ENCODE data around the gene RNF113B. TPM values are rescaled to one million over a fixed set of nuclear protein-coding genes. Genes with fewer than 3 reads are reported as not detected.

Gene RNF113B
- total and polyA plus RNA-seq, 2 of the 4 experiments (the other 2 are of a cell fraction): not detected

- Histone ChIP-seq H3K9ac (ENCODE audit: low read depth, low read length) (no peak overlapping the region), H2AK9ac (replicated peaks; ENCODE audit: low read depth, low read length, poor library complexity) (no peak overlapping the region), H3K79me1 (ENCODE audit: low read depth in 1 of 2, low read length in 2 of 2) (peaks cover 50 to 93% of the 10 kb centered on the region in 2 experiments), H3K4me1 (ENCODE audit: control insufficient read depth, insufficient read depth, low read length) (peaks cover 42% of the 10 kb centered on the region), H2BK20ac (ENCODE audit: low read depth, low read length) (no peak overlapping the region; the same call in 1 of the 2 replicates), H3K9me1 (ENCODE audit: insufficient read depth, low read length) (peaks cover 42% of the 10 kb centered on the region), H2BK15ac (ENCODE audit: low read depth, low read length) (no peak overlapping the region), H3K18ac (ENCODE audit: low read depth, low read length) (no peak overlapping the region; the same call in 1 of the 2 replicates), H4K8ac (ENCODE audit: low read depth in 2 of 2, low read length in 2 of 2) (no peak overlapping the region), H3K23ac (ENCODE audit: low read depth, low read length) (no peak overlapping the region), H3K14ac (replicated peaks; ENCODE audit: low read depth, low read length) (no peak overlapping the region), H3K27ac (ENCODE audit: insufficient read depth, low read length) (0 out of 2 replicates have a peak overlapping the region, but pooled peaks have one; percentile 27), H2AK5ac (ENCODE audit: low read depth, low read length) (no peak overlapping the region), H2BK5ac (ENCODE audit: low read depth, low read length, poor library complexity, severe bottlenecking) (no peak overlapping the region), H3K9me3 (ENCODE audit: control insufficient read depth, insufficient read depth, low read length) (no peaks in the 10 kb centered on the region), H4K5ac (ENCODE audit: low read depth, low read length) (no peak overlapping the region), H3K27me3 (ENCODE audit: control insufficient read depth, insufficient read depth, low read length) (no peaks in the 10 kb centered on the region), H3K4me3 (ENCODE audit: insufficient read depth, low read depth, low read length) (no peak overlapping the region), H3K4ac (ENCODE audit: low read depth, low read length) (no peak overlapping the region), H4K20me1 (ENCODE audit: insufficient read depth, low read length) (peaks cover 18% of the 10 kb centered on the region; the same call in 1 of the 2 replicates), H4K91ac (ENCODE audit: insufficient read depth, low read depth, low read length) (no peak overlapping the region), H3K36me3 (ENCODE audit: control insufficient read depth, insufficient read depth, low read length) (peaks cover 19% of the 10 kb centered on the region), H3K4me2 (ENCODE audit: low read depth, low read length) (no peak overlapping the region), H2AFZ (replicated peaks; ENCODE audit: low read length, poor library complexity) (no peak overlapping the region), H2BK120ac (ENCODE audit: low read depth, low read length) (no peak overlapping the region), H3K56ac (ENCODE audit: extremely low read depth, insufficient read depth, low read length) (no peak overlapping the region)
- intact Hi-C loops (cut with micrococcal nuclease) (no loop called here), in situ Hi-C loops (cut with MboI; ENCODE audit: low sequenced_read_pairs) (no loop called here), dilution Hi-C loops (cut with HindIII; ENCODE audit: low sequenced_read_pairs, unreplicated experiment) (no loop called here)
- ATAC-seq (ENCODE audit: low read depth) (no peak), DNase-seq (no peak)
- ChIA-PET CTCF (interaction anchor here (1.2 kb wide), 1 partner anchor 151 kb away, joined by 5 read pairs; no protein-coding TSS in a partner anchor), POLR2A (ENCODE audit: unreplicated experiment) (interaction anchor here (0.6 to 0.7 kb wide), 2 partner anchors 13 to 111 kb away, joined by 4 read pairs; no protein-coding TSS in a partner anchor)
- no CpG with 5 or more reads among the region's 4 CpGs for WGBS, 2 experiments (ENCODE audit: extremely low coverage in 2 of 2, insufficient read length in 1 of 2)
- BruUV-seq (replicated peaks): no TSS peak
- TF ChIP-seq NFE2L2 (IDR thresholded peaks at IDR 0.05; ENCODE audit: low read depth, low read length) (no peak), MXI1 (IDR thresholded peaks at IDR 0.05; ENCODE audit: borderline replicate concordance, low read depth, low read length) (no peak), USF2 (IDR thresholded peaks at IDR 0.05; ENCODE audit: low read depth, low read length) (no peak), RFX5 (IDR thresholded peaks at IDR 0.05; ENCODE audit: low read depth, low read length) (no peak), FOS (IDR thresholded peaks at IDR 0.05; ENCODE audit: low read depth, low read length) (no peak), RCOR1 (IDR thresholded peaks at IDR 0.05; ENCODE audit: insufficient replicate concordance, low read length) (no peak), MAFK (IDR thresholded peaks at IDR 0.05; ENCODE audit: low read depth, low read length) (no peak), SMC3 (IDR thresholded peaks at IDR 0.05; ENCODE audit: low read depth, low read length) (no peak), CHD1 (IDR thresholded peaks at IDR 0.05; ENCODE audit: low read depth, low read length) (no peak), BHLHE40 (IDR thresholded peaks at IDR 0.05; ENCODE audit: low read depth, low read length) (no peak), CEBPB (IDR thresholded peaks at IDR 0.05; ENCODE audit: low read depth, low read length) (no peak), MAZ (IDR thresholded peaks at IDR 0.05; ENCODE audit: borderline replicate concordance, low read depth, low read length) (no peak)
These were observed 43.3 kb upstream of the RNF113B start for GRCh38 chr13:98220271-98220791.
